ENCODE data around the gene ABHD2.

The ABHD2 gene

DNA sequence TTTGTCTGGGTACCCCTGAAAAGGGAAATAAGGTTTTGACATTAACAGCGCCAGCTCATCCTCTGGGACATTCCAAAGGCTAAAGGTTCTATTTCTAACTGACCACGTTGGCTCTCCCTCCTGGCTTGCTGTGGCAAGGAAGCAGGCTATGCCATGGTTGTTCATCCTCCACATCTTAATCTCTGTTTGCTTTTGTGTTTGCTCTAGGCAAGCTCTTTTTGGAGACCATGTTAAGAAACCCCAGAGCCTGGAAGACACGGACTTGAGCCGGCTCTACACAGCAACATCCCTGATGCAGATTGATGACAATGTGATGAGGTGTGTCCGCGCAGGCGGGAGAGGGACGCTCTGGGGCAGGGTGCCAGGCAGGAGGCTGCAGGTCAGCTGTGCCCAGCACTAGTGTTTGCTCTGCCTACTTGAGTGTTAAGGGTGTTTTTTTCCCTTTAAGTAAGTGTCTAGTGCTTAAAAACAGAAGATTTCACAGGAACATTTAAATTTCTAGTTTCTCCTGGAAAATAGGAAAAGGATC, 99.8 kb downstream of the ABHD2 start:
- Histone ChIP-seq H3K36me3 (replicated peaks; ENCODE audit: low read depth, low read length) (peaks cover 22% of the 10 kb centered on the region), H3K79me2 (ENCODE audit: low read length) (no peaks in the 10 kb centered on the region), H3K4me2 (ENCODE audit: low read length) (no peak overlapping the region), H2AFZ (ENCODE audit: low read depth, low read length) (no peak overlapping the region), H4K20me1 (ENCODE audit: insufficient read depth, low read length) (no peaks in the 10 kb centered on the region), H3K9me3 (ENCODE audit: insufficient read depth, low read length) (no peaks in the 10 kb centered on the region), H3K4me1 (ENCODE audit: low read length) (no peaks in the 10 kb centered on the region; the same call in 1 of the 2 replicates), H3K27me3 (ENCODE audit: low read depth, low read length) (no peaks in the 10 kb centered on the region), H3K4me3 (ENCODE audit: low read length) (no peak overlapping the region), H3K27ac (ENCODE audit: low read length) (no peak overlapping the region), H3K9ac (ENCODE audit: low read length) (no peak overlapping the region)
- no peak for TF ChIP-seq EZH2phosphoT487 (IDR thresholded peaks at IDR 0.05; ENCODE audit: low read depth)
- TF ChIP-seq, protein P1, sequence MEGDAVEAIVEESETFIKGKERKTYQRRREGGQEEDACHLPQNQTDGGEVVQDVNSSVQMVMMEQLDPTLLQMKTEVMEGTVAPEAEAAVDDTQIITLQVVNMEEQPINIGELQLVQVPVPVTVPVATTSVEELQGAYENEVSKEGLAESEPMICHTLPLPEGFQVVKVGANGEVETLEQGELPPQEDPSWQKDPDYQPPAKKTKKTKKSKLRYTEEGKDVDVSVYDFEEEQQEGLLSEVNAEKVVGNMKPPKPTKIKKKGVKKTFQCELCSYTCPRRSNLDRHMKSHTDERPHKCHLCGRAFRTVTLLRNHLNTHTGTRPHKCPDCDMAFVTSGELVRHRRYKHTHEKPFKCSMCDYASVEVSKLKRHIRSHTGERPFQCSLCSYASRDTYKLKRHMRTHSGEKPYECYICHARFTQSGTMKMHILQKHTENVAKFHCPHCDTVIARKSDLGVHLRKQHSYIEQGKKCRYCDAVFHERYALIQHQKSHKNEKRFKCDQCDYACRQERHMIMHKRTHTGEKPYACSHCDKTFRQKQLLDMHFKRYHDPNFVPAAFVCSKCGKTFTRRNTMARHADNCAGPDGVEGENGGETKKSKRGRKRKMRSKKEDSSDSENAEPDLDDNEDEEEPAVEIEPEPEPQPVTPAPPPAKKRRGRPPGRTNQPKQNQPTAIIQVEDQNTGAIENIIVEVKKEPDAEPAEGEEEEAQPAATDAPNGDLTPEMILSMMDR (IDR thresholded peaks at IDR 0.05; ENCODE audit: low read depth, low read length), result no peak

DNA sequence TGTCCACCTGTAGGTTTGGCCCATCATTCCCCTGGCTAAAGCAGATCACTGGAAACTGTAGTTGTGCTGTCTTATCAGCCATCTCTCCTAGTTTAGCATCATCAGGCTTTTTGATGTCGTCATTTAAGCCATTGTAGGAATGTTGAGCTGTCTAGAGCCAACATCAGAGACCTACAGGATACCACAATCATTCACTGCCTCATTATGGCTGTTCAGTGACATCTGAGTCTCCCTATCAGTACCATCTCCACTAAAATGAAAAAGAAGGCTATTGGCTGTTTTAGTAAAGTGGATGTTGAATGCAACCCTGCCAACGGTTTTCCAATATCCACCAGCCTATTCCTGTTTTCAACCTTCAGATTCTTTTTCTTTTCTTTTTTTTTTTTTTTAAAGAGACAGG, 103.9 kb downstream of the ABHD2 start:
- peaks cover 37% of the 10 kb centered on the region for H3K36me3 ChIP-seq (replicated peaks; ENCODE audit: low read depth, low read length)
- no peaks in the 10 kb centered on the region for H3K9me3 ChIP-seq (ENCODE audit: insufficient read depth, low read length)
- H3K4me1 ChIP-seq (ENCODE audit: low read length), result no peaks in the 10 kb centered on the region
- H3K4me2 ChIP-seq (ENCODE audit: low read length), result no peak overlapping the region
- H3K27me3 ChIP-seq (ENCODE audit: low read depth, low read length), result no peaks in the 10 kb centered on the region
- H3K79me2 ChIP-seq (ENCODE audit: low read length), result no peaks in the 10 kb centered on the region
- no peak overlapping the region for H3K27ac ChIP-seq (ENCODE audit: low read length)
- no peak overlapping the region for H2AFZ ChIP-seq (ENCODE audit: low read depth, low read length)
- no peak overlapping the region for H3K4me3 ChIP-seq (ENCODE audit: low read length)
- TF ChIP-seq, protein P1 (IDR thresholded peaks at IDR 0.05; ENCODE audit: low read depth, low read length), result no peak
- no peak for TF ChIP-seq EZH2phosphoT487 (IDR thresholded peaks at IDR 0.05; ENCODE audit: low read depth)
- H4K20me1 ChIP-seq (ENCODE audit: insufficient read depth, low read length), result no peaks in the 10 kb centered on the region
- no peak overlapping the region for H3K9ac ChIP-seq (ENCODE audit: low read length)

DNA sequence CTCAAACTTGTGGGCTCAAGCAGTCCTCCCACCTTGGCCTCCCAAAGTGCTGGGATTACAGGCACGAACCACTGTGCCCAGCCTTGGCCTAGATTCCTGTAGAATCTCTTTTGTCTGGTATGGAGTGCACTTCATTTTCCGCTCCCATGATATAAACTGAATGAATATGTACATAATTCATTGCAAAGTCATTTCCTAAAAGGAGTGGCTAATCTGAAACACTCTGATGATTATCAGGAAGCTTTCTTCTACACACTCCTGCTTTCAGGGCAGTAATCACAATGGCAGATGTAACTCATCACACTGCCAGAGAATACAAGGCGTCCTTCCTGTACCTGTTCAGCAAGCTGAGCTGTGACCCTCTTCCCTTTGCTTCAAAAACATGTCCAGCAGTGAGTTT, 104.5 kb downstream of the ABHD2 start:
- Histone ChIP-seq H3K9me3 (ENCODE audit: insufficient read depth, low read length) (no peaks in the 10 kb centered on the region), H3K27ac (ENCODE audit: low read length) (no peak overlapping the region), H3K79me2 (ENCODE audit: low read length) (no peaks in the 10 kb centered on the region), H3K4me3 (ENCODE audit: low read length) (no peak overlapping the region), H3K4me2 (ENCODE audit: low read length) (no peak overlapping the region), H2AFZ (ENCODE audit: low read depth, low read length) (no peak overlapping the region), H3K4me1 (ENCODE audit: low read length) (no peaks in the 10 kb centered on the region), H3K9ac (ENCODE audit: low read length) (no peak overlapping the region), H3K36me3 (replicated peaks; ENCODE audit: low read depth, low read length) (peaks cover 42% of the 10 kb centered on the region), H4K20me1 (ENCODE audit: insufficient read depth, low read length) (no peaks in the 10 kb centered on the region), H3K27me3 (ENCODE audit: low read depth, low read length) (no peaks in the 10 kb centered on the region)
- TF ChIP-seq, protein P1 (IDR thresholded peaks at IDR 0.05; ENCODE audit: low read depth, low read length), result no peak
- no peak for TF ChIP-seq EZH2phosphoT487 (IDR thresholded peaks at IDR 0.05; ENCODE audit: low read depth)

DNA sequence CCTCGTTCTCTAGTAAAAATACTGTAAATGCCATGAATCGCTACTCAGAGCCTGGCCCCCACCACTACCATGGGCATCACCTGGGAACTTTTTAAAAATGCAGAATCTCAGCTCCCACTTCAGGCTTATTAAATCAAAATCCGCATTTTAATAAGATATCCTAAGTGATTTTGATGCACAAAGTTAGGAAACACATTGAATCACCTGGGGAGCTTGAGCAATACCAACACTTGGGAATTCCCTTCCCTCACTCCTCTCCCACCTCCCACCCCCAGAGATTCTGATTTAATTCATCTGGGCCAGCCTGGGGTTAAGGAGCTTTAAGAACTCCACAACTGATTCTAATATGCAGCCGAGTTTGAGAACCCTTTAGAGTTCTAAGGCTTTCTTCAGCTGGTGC, 106.4 kb downstream of the ABHD2 start:
- Histone ChIP-seq H3K9ac (ENCODE audit: low read length) (no peak overlapping the region), H4K20me1 (ENCODE audit: insufficient read depth, low read length) (no peaks in the 10 kb centered on the region), H3K4me3 (ENCODE audit: low read length) (no peak overlapping the region), H3K79me2 (ENCODE audit: low read length) (no peaks in the 10 kb centered on the region), H3K27ac (ENCODE audit: low read length) (no peak overlapping the region), H3K36me3 (replicated peaks; ENCODE audit: low read depth, low read length) (peaks cover 34% of the 10 kb centered on the region), H3K4me1 (ENCODE audit: low read length) (no peaks in the 10 kb centered on the region), H3K4me2 (ENCODE audit: low read length) (no peak overlapping the region), H3K9me3 (ENCODE audit: insufficient read depth, low read length) (no peaks in the 10 kb centered on the region), H2AFZ (ENCODE audit: low read depth, low read length) (no peak overlapping the region), H3K27me3 (ENCODE audit: low read depth, low read length) (no peaks in the 10 kb centered on the region)
- TF ChIP-seq, protein P1 (IDR thresholded peaks at IDR 0.05; ENCODE audit: low read depth, low read length), result no peak
- TF ChIP-seq EZH2phosphoT487 (IDR thresholded peaks at IDR 0.05; ENCODE audit: low read depth), result no peak

Measured in OCI-LY3 (cell line).